ENCODE data around the gene MCOLN1.

MCOLN1 gene

GRCh38 chr19:7522072-7522922 lies at the start of gene MCOLN1:
Gene MCOLN1, plus strand, starts transcription at chr19:7522624. Its CDS starts 127 bp downstream, at chr19:7522751.
- peak; percentile 69 for DNase-seq

GRCh38 chr19:7475665-7476064 lies 46.8 kb upstream of the MCOLN1 start:
- DNase-seq = no peak

GRCh38 chr19:7476241-7476640 lies 46.2 kb upstream of the MCOLN1 start:
- no peak for DNase-seq

- DNase-seq = no peak
Measured at GRCh38 chr19:7476777-7477494, 45.5 kb upstream of the MCOLN1 start.

- no peak for DNase-seq
Measured at GRCh38 chr19:7477758-7478157, 44.7 kb upstream of the MCOLN1 start.

GRCh38 chr19:7478173-7478842 lies 44.1 kb upstream of the MCOLN1 start:
- no peak for DNase-seq

- DNase-seq = no peak
Measured at GRCh38 chr19:7478843-7479227, 43.6 kb upstream of the MCOLN1 start.

GRCh38 chr19:7480222-7480969 lies 42.0 kb upstream of the MCOLN1 start:
- no peak for DNase-seq

- DNase-seq = no peak
Measured at GRCh38 chr19:7480970-7481255, 41.5 kb upstream of the MCOLN1 start.

GRCh38 chr19:7482584-7483439 lies 39.6 kb upstream of the MCOLN1 start:
- no peak for DNase-seq

GRCh38 chr19:7483720-7484201 lies 38.7 kb upstream of the MCOLN1 start:
- no peak for DNase-seq

- no peak for DNase-seq
Measured at GRCh38 chr19:7486923-7487322, 35.5 kb upstream of the MCOLN1 start.

GRCh38 chr19:7488736-7489353 lies 33.6 kb upstream of the MCOLN1 start, which contains the start of gene PEX11G:
Gene PEX11G, minus strand, starts transcription at chr19:7489035. Its CDS starts 25 bp downstream, at chr19:7489010.
- DNase-seq = peak; percentile 51

GRCh38 chr19:7489609-7490044 lies 32.8 kb upstream of the MCOLN1 start:
- DNase-seq = no peak

GRCh38 chr19:7492142-7492541 lies 30.3 kb upstream of the MCOLN1 start:
- peak; percentile 94 for DNase-seq

GRCh38 chr19:7492558-7492957 lies 29.9 kb upstream of the MCOLN1 start:
- DNase-seq = no peak

- DNase-seq = no peak
Measured at GRCh38 chr19:7494416-7495098, 27.9 kb upstream of the MCOLN1 start.

GRCh38 chr19:7497292-7497691 lies 25.1 kb upstream of the MCOLN1 start:
- DNase-seq = no peak

GRCh38 chr19:7500811-7501450 lies 21.5 kb upstream of the MCOLN1 start:
- peak; percentile 74 for DNase-seq

- no peak for DNase-seq
Measured at GRCh38 chr19:7502552-7502951, 19.9 kb upstream of the MCOLN1 start.

Measured in GF-D8 (cell line).